ENCODE measurements around the gene ANKRD24. TPM values are rescaled to one million over a fixed set of nuclear protein-coding genes. Genes with fewer than 3 reads are reported as not detected.

The ANKRD24 gene
- total and polyA plus RNA-seq, 2 of the 13 experiments (the other 11 are each of a cell fraction or from before 2014, with no cell fraction given), result 0.13 to 0.24 TPM

DNA sequence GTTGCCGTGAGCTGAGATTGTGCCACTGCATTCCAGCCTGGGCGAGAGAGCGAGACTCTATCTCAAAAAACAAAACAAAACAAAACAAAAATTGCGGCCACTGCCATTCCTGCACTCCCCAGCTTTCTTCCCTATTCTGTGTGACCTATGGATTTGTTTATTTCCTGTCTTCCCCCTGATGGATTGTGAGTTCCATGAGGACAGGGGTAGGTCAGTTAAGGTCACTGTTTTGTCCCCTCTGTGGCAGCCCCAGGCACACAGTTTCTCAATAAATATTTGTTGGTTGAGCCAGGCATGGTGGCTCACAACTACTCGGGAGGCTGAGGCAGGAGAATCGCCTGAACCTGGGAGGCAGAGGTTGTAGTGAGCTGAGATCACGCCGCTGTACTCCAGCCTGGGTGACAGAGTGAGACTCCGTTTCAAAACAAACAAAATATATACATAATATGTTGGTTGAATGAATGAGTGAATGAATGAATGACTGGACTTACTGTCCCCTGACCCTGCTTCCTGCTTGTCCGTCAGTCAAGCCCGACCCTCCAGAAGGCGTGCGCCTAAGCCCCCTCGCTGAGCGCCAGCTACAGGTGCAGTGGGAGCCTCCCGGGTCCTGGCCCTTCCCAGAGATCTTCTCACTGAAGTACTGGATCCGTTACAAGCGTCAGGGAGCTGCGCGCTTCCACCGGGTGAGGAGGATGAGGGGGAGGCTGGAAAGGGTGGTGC lies 51.8 kb downstream of the ANKRD24 start (continued):
- TF ChIP-seq, protein P1, sequence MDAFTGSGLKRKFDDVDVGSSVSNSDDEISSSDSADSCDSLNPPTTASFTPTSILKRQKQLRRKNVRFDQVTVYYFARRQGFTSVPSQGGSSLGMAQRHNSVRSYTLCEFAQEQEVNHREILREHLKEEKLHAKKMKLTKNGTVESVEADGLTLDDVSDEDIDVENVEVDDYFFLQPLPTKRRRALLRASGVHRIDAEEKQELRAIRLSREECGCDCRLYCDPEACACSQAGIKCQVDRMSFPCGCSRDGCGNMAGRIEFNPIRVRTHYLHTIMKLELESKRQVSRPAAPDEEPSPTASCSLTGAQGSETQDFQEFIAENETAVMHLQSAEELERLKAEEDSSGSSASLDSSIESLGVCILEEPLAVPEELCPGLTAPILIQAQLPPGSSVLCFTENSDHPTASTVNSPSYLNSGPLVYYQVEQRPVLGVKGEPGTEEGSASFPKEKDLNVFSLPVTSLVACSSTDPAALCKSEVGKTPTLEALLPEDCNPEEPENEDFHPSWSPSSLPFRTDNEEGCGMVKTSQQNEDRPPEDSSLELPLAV (CRISPR knock-in tag; conservative IDR thresholded peaks at IDR 0.05; ENCODE audit: low read depth), result no peak
- TF ChIP-seq, protein P2, sequence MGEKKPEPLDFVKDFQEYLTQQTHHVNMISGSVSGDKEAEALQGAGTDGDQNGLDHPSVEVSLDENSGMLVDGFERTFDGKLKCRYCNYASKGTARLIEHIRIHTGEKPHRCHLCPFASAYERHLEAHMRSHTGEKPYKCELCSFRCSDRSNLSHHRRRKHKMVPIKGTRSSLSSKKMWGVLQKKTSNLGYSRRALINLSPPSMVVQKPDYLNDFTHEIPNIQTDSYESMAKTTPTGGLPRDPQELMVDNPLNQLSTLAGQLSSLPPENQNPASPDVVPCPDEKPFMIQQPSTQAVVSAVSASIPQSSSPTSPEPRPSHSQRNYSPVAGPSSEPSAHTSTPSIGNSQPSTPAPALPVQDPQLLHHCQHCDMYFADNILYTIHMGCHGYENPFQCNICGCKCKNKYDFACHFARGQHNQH (CRISPR knock-in tag; IDR thresholded peaks at IDR 0.05), result no peak
- TF ChIP-seq ZNF839 (CRISPR knock-in tag; IDR thresholded peaks at IDR 0.05; ENCODE audit: borderline replicate concordance) (no peak), YEATS4 (CRISPR knock-in tag; IDR thresholded peaks at IDR 0.05; ENCODE audit: borderline replicate concordance) (peak; percentile 52; the same call in 1 of the 2 replicates), ZSCAN9 (CRISPR knock-in tag; IDR thresholded peaks at IDR 0.05; ENCODE audit: borderline replicate concordance) (no peak; the same call in 1 of the 2 replicates), IRF2 (CRISPR knock-in tag; IDR thresholded peaks at IDR 0.05) (no peak), ZFP41 (CRISPR knock-in tag; IDR thresholded peaks at IDR 0.05; ENCODE audit: borderline replicate concordance) (no peak), SPEN (CRISPR knock-in tag; IDR thresholded peaks at IDR 0.05; ENCODE audit: low read depth) (peak; percentile 41; the same call in 1 of the 2 replicates), NR1H2 (CRISPR knock-in tag; IDR thresholded peaks at IDR 0.05; ENCODE audit: borderline replicate concordance, low read depth) (no peak), ZNF225 (CRISPR knock-in tag; IDR thresholded peaks at IDR 0.05) (no peak), ZNF605 (CRISPR knock-in tag; IDR thresholded peaks at IDR 0.05) (no peak), POLR2G (IDR thresholded peaks at IDR 0.05; ENCODE audit: low read depth, low read length) (no peak), SP4 (CRISPR knock-in tag; IDR thresholded peaks at IDR 0.05) (no peak), GLI4 (CRISPR knock-in tag; IDR thresholded peaks at IDR 0.05; ENCODE audit: borderline replicate concordance) (no peak), ISX (CRISPR knock-in tag; conservative IDR thresholded peaks at IDR 0.05) (no peak), MYNN (CRISPR knock-in tag; IDR thresholded peaks at IDR 0.05; ENCODE audit: low read depth) (no peak)
- TF ChIP-seq, protein P3, sequence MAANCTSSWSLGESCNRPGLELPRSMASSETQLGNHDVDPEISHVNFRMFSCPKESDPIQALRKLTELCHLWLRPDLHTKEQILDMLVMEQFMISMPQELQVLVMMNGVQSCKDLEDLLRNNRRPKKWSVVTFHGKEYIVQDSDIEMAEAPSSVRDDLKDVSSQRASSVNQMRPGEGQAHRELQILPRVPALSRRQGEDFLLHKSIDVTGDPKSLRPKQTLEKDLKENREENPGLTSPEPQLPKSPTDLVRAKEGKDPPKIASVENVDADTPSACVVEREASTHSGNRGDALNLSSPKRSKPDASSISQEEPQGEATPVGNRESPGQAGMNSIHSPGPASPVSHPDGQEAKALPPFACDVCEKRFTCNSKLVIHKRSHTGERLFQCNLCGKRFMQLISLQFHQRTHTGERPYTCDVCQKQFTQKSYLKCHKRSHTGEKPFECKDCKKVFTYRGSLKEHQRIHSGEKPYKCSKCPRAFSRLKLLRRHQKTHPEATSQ (CRISPR knock-in tag; IDR thresholded peaks at IDR 0.05; ENCODE audit: borderline replicate concordance), result no peak
- TF ChIP-seq, protein P4, sequence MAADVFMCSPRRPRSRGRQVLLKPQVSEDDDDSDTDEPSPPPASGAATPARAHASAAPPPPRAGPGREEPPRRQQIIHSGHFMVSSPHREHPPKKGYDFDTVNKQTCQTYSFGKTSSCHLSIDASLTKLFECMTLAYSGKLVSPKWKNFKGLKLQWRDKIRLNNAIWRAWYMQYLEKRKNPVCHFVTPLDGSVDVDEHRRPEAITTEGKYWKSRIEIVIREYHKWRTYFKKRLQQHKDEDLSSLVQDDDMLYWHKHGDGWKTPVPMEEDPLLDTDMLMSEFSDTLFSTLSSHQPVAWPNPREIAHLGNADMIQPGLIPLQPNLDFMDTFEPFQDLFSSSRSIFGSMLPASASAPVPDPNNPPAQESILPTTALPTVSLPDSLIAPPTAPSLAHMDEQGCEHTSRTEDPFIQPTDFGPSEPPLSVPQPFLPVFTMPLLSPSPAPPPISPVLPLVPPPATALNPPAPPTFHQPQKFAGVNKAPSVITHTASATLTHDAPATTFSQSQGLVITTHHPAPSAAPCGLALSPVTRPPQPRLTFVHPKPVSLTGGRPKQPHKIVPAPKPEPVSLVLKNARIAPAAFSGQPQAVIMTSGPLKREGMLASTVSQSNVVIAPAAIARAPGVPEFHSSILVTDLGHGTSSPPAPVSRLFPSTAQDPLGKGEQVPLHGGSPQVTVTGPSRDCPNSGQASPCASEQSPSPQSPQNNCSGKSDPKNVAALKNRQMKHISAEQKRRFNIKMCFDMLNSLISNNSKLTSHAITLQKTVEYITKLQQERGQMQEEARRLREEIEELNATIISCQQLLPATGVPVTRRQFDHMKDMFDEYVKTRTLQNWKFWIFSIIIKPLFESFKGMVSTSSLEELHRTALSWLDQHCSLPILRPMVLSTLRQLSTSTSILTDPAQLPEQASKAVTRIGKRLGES (CRISPR knock-in tag; IDR thresholded peaks at IDR 0.05; ENCODE audit: borderline replicate concordance), result no peak
- TF ChIP-seq, protein P5, sequence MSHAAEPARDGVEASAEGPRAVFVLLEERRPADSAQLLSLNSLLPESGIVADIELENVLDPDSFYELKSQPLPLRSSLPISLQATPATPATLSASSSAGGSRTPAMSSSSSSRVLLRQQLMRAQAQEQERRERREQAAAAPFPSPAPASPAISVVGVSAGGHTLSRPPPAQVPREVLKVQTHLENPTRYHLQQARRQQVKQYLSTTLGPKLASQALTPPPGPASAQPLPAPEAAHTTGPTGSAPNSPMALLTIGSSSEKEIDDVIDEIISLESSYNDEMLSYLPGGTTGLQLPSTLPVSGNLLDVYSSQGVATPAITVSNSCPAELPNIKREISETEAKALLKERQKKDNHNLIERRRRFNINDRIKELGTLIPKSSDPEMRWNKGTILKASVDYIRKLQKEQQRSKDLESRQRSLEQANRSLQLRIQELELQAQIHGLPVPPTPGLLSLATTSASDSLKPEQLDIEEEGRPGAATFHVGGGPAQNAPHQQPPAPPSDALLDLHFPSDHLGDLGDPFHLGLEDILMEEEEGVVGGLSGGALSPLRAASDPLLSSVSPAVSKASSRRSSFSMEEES (CRISPR knock-in tag; IDR thresholded peaks at IDR 0.05), result no peak
